Thyroid gland (tissue), 4 donors: ENCODE data around the gene INHBE.

Experiments used
- POLR2A ChIP-seq, 2 donors: fragments of 450-650 bp; IDR thresholded peaks; one replicate each; pipeline ENCODE4 v1.6.1; 2017; ENCODE audit warnings: antibody characterized with exemption in 2 of 2, mild to moderate bottlenecking in 2 of 2, moderate library complexity in 1 of 2
- TF ChIP-seq, protein P1 (sequence below), 6 experiments: fragments of 200-600 bp in 3 of 6; fragments of 450-650 bp in 3 of 6; sonication (generic) in 3 of 6; IDR thresholded peaks; one replicate each; pipeline ENCODE4 v1.5.1; 2016 to 2019; ENCODE audit warnings: antibody characterized with exemption in 6 of 6, mild to moderate bottlenecking in 2 of 6, inconsistent platforms in 1 of 6, moderate library complexity in 1 of 6

GRCh38 chr12:57452181-57452936, 2.7 kb upstream of the INHBE start:
- TF ChIP-seq, protein P1, sequence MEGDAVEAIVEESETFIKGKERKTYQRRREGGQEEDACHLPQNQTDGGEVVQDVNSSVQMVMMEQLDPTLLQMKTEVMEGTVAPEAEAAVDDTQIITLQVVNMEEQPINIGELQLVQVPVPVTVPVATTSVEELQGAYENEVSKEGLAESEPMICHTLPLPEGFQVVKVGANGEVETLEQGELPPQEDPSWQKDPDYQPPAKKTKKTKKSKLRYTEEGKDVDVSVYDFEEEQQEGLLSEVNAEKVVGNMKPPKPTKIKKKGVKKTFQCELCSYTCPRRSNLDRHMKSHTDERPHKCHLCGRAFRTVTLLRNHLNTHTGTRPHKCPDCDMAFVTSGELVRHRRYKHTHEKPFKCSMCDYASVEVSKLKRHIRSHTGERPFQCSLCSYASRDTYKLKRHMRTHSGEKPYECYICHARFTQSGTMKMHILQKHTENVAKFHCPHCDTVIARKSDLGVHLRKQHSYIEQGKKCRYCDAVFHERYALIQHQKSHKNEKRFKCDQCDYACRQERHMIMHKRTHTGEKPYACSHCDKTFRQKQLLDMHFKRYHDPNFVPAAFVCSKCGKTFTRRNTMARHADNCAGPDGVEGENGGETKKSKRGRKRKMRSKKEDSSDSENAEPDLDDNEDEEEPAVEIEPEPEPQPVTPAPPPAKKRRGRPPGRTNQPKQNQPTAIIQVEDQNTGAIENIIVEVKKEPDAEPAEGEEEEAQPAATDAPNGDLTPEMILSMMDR (IDR thresholded peaks at IDR 0.05), result no peak
- no peak for TF ChIP-seq POLR2A (IDR thresholded peaks at IDR 0.05)
